Activated naive CD8-positive, alpha-beta T cell treated with anti-CD3 and anti-CD28 coated beads, Interleukin-2, amount 50 U/mL, for 16 hours (primary cell): ENCODE results near the gene RPS6KA5.
"Not testable (repeated sequence)": the region's sequence is repeated elsewhere in the genome, so short reads cannot be mapped to it uniquely, and the experiment has no call there.

Experiments used
- DNase-seq: peaks from one replicate; pipeline ENCODE4 v3.0.0-alpha.2; 2020; ENCODE audit warnings: low read depth, low spot score

The RPS6KA5 gene

GRCh38 chr14:90874599-90874998 is 185.8 kb downstream of the RPS6KA5 start:
- DNase-seq = no peak

- no peak for DNase-seq
Observed at GRCh38 chr14:90871605-90872233, 188.7 kb downstream of the RPS6KA5 start.

GRCh38 chr14:90870950-90871604 is 189.4 kb downstream of the RPS6KA5 start:
- DNase-seq = no peak

GRCh38 chr14:90867501-90867900 is 192.9 kb downstream of the RPS6KA5 start:
- DNase-seq = no peak

- no peak for DNase-seq
Observed at GRCh38 chr14:90866833-90867232, 193.6 kb downstream of the RPS6KA5 start.

- no peak for DNase-seq
Observed at GRCh38 chr14:90864741-90865140, 195.7 kb downstream of the RPS6KA5 start.

GRCh38 chr14:90858511-90858910 is 201.9 kb downstream of the RPS6KA5 start:
- DNase-seq = no peak

GRCh38 chr14:90857866-90858265 is 202.6 kb downstream of the RPS6KA5 start:
- no peak for DNase-seq

- not testable (repeated sequence) for DNase-seq
Observed at GRCh38 chr14:90856115-90856514, 204.3 kb downstream of the RPS6KA5 start.

GRCh38 chr14:90853116-90853515 is 207.3 kb downstream of the RPS6KA5 start:
- no peak for DNase-seq

- no peak for DNase-seq
Observed at GRCh38 chr14:90851327-90852036, 209.0 kb downstream of the RPS6KA5 start.

GRCh38 chr14:90850487-90850886 is 210.0 kb downstream of the RPS6KA5 start:
- no peak for DNase-seq

GRCh38 chr14:90849787-90850444 is 210.5 kb downstream of the RPS6KA5 start:
- DNase-seq = no peak

GRCh38 chr14:90848944-90849731 is 211.3 kb downstream of the RPS6KA5 start:
- DNase-seq = no peak

- no peak for DNase-seq
Observed at GRCh38 chr14:90846511-90846910, 213.9 kb downstream of the RPS6KA5 start.

GRCh38 chr14:90844321-90844720 is 216.1 kb downstream of the RPS6KA5 start:
- no peak for DNase-seq

GRCh38 chr14:90842726-90843125 is 217.7 kb downstream of the RPS6KA5 start:
- no peak for DNase-seq

GRCh38 chr14:90840667-90841066 is 219.8 kb downstream of the RPS6KA5 start:
- DNase-seq = not testable (repeated sequence)

- DNase-seq = no peak
Observed at GRCh38 chr14:90839889-90840266, 220.6 kb downstream of the RPS6KA5 start.

GRCh38 chr14:90839024-90839888 is 221.2 kb downstream of the RPS6KA5 start:
- DNase-seq = no peak

GRCh38 chr14:90838531-90838930 is 221.9 kb downstream of the RPS6KA5 start:
- DNase-seq = not testable (repeated sequence)
